Measurements from ENCODE around the gene CERS2. TPM values are rescaled to one million over a fixed set of nuclear protein-coding genes. Genes with fewer than 3 reads are reported as not detected.

Gene CERS2
- total RNA-seq, 1 experiment from 2014 or later = 113 TPM

GRCh38 chr1:151002051-151002450 lies 27.4 kb upstream of the CERS2 start:
- CTCF ChIA-PET = interaction anchor here (0.6 kb wide), 1 partner anchor 28 kb away, joined by 5 read pairs; the partner anchor contains the start of gene CERS2

DNA sequence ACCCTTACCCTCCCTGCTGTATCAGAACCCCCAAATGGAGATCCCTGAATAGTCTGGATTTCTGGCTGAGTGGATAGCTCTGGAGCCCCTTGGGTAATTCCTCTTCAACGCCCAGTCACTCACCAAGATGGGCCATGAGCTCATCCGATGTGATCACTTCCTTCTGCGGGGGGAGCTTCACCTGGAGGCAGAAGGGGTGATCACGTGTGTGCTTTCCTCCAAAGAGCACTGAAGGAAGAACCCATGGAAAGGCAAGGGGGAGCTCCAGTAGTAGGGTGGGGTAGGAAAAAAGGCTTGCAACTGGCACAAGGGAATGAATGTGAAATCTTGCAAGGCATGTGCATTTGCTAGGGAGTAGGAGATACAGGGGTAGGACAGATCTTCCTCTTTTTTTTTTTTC lies 27.0 kb upstream of the CERS2 start:
- no peak overlapping the region for H3K27ac ChIP-seq
- H3F3A ChIP-seq (ENCODE audit: insufficient read depth, low read depth) = peaks cover 16% of the 10 kb centered on the region
- ChIA-PET POLR2A (ENCODE audit: unreplicated experiment) (interaction anchor here (0.6 to 0.7 kb wide), 2 partner anchors 304 to 742 kb away, joined by 4 read pairs; partner anchors contain the start of gene GOLPH3L), CTCF (interaction anchor here (0.6 kb wide), 1 partner anchor 27 kb away, joined by 5 read pairs; the partner anchor contains the start of gene CERS2)
- no peaks in the 10 kb centered on the region for H4K20me1 ChIP-seq (ENCODE audit: insufficient read depth)
- BruUV-seq (replicated peaks) = no TSS peak
- no peak for DNase-seq
- peaks cover 36% of the 10 kb centered on the region for H3K4me1 ChIP-seq (replicated peaks; ENCODE audit: insufficient read depth)
- no peak overlapping the region for H2AFZ ChIP-seq
- no peaks in the 10 kb centered on the region for H3K79me2 ChIP-seq (ENCODE audit: low read depth)
- TF ChIP-seq EZH2 (IDR thresholded peaks at IDR 0.05; ENCODE audit: low read depth) = no peak
- H3K4me3 ChIP-seq = no peak overlapping the region
- intact Hi-C loops (cut with micrococcal nuclease; ENCODE audit: unreplicated experiment) = no loop called here
- H3K9me2 ChIP-seq (ENCODE audit: insufficient read depth) = no peaks in the 10 kb centered on the region
- no peaks in the 10 kb centered on the region for H3K9me3 ChIP-seq (ENCODE audit: insufficient read depth, low read depth)
- H3K4me2 ChIP-seq = no peak overlapping the region
- no peaks in the 10 kb centered on the region for H3K27me3 ChIP-seq (ENCODE audit: insufficient read depth, low read depth)
- no peaks in the 10 kb centered on the region for H3K36me3 ChIP-seq (ENCODE audit: low read depth)

More at GRCh38 chr1:151002051-151002450, 27.4 kb upstream of the CERS2 start:
- intact Hi-C loops (cut with micrococcal nuclease; ENCODE audit: unreplicated experiment) = no loop called here
- Histone ChIP-seq H3K4me1 (replicated peaks; ENCODE audit: insufficient read depth) (peaks cover 40% of the 10 kb centered on the region), H3K27ac (no peak overlapping the region), H3K9me3 (ENCODE audit: insufficient read depth, low read depth) (no peaks in the 10 kb centered on the region), H3K79me2 (ENCODE audit: low read depth) (no peaks in the 10 kb centered on the region), H3K27me3 (ENCODE audit: insufficient read depth, low read depth) (no peaks in the 10 kb centered on the region), H3K36me3 (ENCODE audit: low read depth) (no peaks in the 10 kb centered on the region), H4K20me1 (ENCODE audit: insufficient read depth) (no peaks in the 10 kb centered on the region), H3K9me2 (ENCODE audit: insufficient read depth) (no peaks in the 10 kb centered on the region), H2AFZ (no peak overlapping the region), H3F3A (ENCODE audit: insufficient read depth, low read depth) (peaks cover 18% of the 10 kb centered on the region), H3K4me3 (no peak overlapping the region), H3K4me2 (no peak overlapping the region)
- TF ChIP-seq CTCF (conservative IDR thresholded peaks at IDR 0.05) = no peak
- TF ChIP-seq EZH2 (IDR thresholded peaks at IDR 0.05; ENCODE audit: low read depth) = no peak
- POLR2A ChIA-PET (ENCODE audit: unreplicated experiment) = interaction anchor here (0.7 kb wide), 1 partner anchor 743 kb away, joined by 4 read pairs; no protein-coding TSS in a partner anchor
- no peak for DNase-seq
- BruUV-seq (replicated peaks) = no TSS peak

- Histone ChIP-seq H3K9me3 (ENCODE audit: insufficient read depth, low read depth) (no peaks in the 10 kb centered on the region), H3K27ac (no peak overlapping the region), H2AFZ (no peak overlapping the region), H3K27me3 (ENCODE audit: insufficient read depth, low read depth) (no peaks in the 10 kb centered on the region), H3K4me3 (no peak overlapping the region), H3F3A (ENCODE audit: insufficient read depth, low read depth) (peaks cover 4% of the 10 kb centered on the region), H3K4me1 (replicated peaks; ENCODE audit: insufficient read depth) (peaks cover 29% of the 10 kb centered on the region), H3K79me2 (ENCODE audit: low read depth) (no peaks in the 10 kb centered on the region), H3K9me2 (ENCODE audit: insufficient read depth) (no peaks in the 10 kb centered on the region), H4K20me1 (ENCODE audit: insufficient read depth) (no peaks in the 10 kb centered on the region), H3K36me3 (ENCODE audit: low read depth) (no peaks in the 10 kb centered on the region), H3K4me2 (no peak overlapping the region)
- TF ChIP-seq EZH2 (IDR thresholded peaks at IDR 0.05; ENCODE audit: low read depth) = no peak
- TF ChIP-seq CTCF (conservative IDR thresholded peaks at IDR 0.05) = no peak
- CTCF ChIA-PET = no interaction called here
- intact Hi-C loops (cut with micrococcal nuclease; ENCODE audit: unreplicated experiment) = no loop called here
- POLR2A ChIA-PET (ENCODE audit: unreplicated experiment) = no interaction called here
- DNase-seq = no peak
- BruUV-seq (replicated peaks) = no TSS peak
Observed at GRCh38 chr1:151000408-151000807, 25.8 kb upstream of the CERS2 start.

DNA sequence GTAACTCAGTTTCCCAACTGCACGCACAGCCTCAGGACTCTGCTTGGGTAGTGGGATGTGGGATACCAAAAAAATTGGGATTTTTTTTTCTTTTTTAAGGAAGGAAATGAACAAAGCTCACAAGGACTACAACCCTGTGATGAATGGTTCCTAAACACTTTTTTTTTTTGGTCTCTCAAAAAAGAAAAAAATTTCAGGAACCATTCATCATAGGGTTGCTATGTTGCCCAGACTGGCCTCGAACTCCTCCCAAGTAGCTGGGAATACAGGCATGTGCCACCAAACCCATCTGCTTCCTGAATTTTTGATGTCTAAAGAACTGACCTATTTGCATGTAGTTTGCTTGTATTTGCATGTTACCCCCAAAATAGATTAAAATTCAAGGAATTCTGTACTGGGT lies 25.3 kb upstream of the CERS2 start:
- Histone ChIP-seq H3F3A (ENCODE audit: insufficient read depth, low read depth) (peaks cover 3% of the 10 kb centered on the region; the same call in 1 of the 2 replicates), H3K79me2 (ENCODE audit: low read depth) (no peaks in the 10 kb centered on the region), H3K36me3 (ENCODE audit: low read depth) (no peaks in the 10 kb centered on the region), H3K9me2 (ENCODE audit: insufficient read depth) (no peaks in the 10 kb centered on the region), H3K4me3 (no peak overlapping the region), H2AFZ (no peak overlapping the region), H3K27ac (no peak overlapping the region), H3K27me3 (ENCODE audit: insufficient read depth, low read depth) (no peaks in the 10 kb centered on the region), H3K9me3 (ENCODE audit: insufficient read depth, low read depth) (no peaks in the 10 kb centered on the region), H4K20me1 (ENCODE audit: insufficient read depth) (no peaks in the 10 kb centered on the region), H3K4me2 (no peak overlapping the region), H3K4me1 (replicated peaks; ENCODE audit: insufficient read depth) (peaks cover 24% of the 10 kb centered on the region)
- ChIA-PET POLR2A (ENCODE audit: unreplicated experiment) (no interaction called here), CTCF (no interaction called here)
- intact Hi-C loops (cut with micrococcal nuclease; ENCODE audit: unreplicated experiment) = loop anchor here (5.0 to 10.0 kb wide), 2 partner anchors 185 to 438 kb away; no protein-coding TSS in a partner anchor
- no TSS peak for BruUV-seq (replicated peaks)
- TF ChIP-seq CTCF (conservative IDR thresholded peaks at IDR 0.05) = no peak
- no peak for TF ChIP-seq EZH2 (IDR thresholded peaks at IDR 0.05; ENCODE audit: low read depth)
- no peak for DNase-seq

Measured in PC-9 (cell line).